ENCODE measurements around the gene TBC1D22A. TPM values are rescaled to one million over a fixed set of nuclear protein-coding genes. Genes with fewer than 3 reads are reported as not detected.

Gene TBC1D22A
- total RNA-seq, 4 donors from 2014 or later: 9.2 to 45.3 (median 22.8) TPM

GRCh38 chr22:46925818-46926217 lies 163.4 kb downstream of the TBC1D22A start:
- Histone ChIP-seq H3K4me1 (no peaks in the 10 kb centered on the region), H3K9me3 (peaks cover 0 to 3% of the 10 kb centered on the region in 2 donors), H3K27me3 (no peaks in the 10 kb centered on the region), H3K4me3 (no peak overlapping the region), H3K36me3 (no peaks in the 10 kb centered on the region), H3K27ac (no peak overlapping the region)
- no peak for TF ChIP-seq CTCF (IDR thresholded peaks at IDR 0.05)
- no peak for TF ChIP-seq POLR2A (IDR thresholded peaks at IDR 0.05)
- intact Hi-C loops (cut with DNase I; ENCODE audit: low total_unique reads): no loop called here
- DNase-seq: no peak

DNA sequence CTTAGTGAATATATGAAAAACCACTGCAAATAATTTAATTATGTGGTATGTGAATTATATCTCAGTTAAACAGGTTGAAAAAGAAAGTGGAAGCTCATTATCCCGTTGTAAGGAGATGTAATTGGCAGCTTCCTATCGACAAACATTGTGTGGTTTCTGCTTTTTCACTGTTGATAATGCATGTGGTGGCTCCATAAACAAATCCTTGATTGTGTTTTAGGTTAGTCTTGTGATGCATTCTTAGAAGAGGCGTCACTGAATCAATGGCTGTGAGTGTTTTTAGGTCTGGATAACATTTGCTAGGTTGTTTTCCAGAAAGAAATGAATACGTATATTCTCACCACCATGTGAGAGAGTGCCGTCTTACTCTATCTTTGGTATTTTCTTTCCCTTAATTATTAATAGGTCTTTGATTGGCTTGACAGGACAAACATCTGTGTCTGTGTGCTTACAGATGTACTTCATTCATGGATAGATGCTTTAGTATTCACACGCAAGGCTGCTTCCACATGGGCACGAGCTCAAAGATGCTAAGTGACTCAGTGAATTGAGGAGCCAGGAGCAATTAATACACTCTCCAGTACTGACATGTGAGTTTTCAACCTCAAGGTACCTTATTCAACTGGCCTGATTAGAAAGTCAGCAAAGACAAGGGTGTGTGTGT lies 166.7 kb downstream of the TBC1D22A start:
- H3K4me1 ChIP-seq: no peaks in the 10 kb centered on the region
- H3K9me3 ChIP-seq: no peaks in the 10 kb centered on the region
- DNase-seq: no peak
- no peaks in the 10 kb centered on the region for H3K36me3 ChIP-seq
- intact Hi-C loops (cut with DNase I; ENCODE audit: low total_unique reads): no loop called here
- no peak overlapping the region for H3K4me3 ChIP-seq
- H3K27me3 ChIP-seq: no peaks in the 10 kb centered on the region
- H3K27ac ChIP-seq: no peak overlapping the region
- TF ChIP-seq CTCF (IDR thresholded peaks at IDR 0.05) (no peak), POLR2A (IDR thresholded peaks at IDR 0.05) (no peak)

GRCh38 chr22:46929710-46930204 lies 167.3 kb downstream of the TBC1D22A start:
- Histone ChIP-seq H3K36me3 (no peaks in the 10 kb centered on the region), H3K4me3 (no peak overlapping the region), H3K9me3 (no peaks in the 10 kb centered on the region), H3K27me3 (no peaks in the 10 kb centered on the region), H3K27ac (no peak overlapping the region), H3K4me1 (no peaks in the 10 kb centered on the region)
- TF ChIP-seq POLR2A (IDR thresholded peaks at IDR 0.05): no peak
- no peak for TF ChIP-seq CTCF (IDR thresholded peaks at IDR 0.05)
- no peak for DNase-seq
- intact Hi-C loops (cut with DNase I; ENCODE audit: low total_unique reads): no loop called here

- TF ChIP-seq POLR2A (IDR thresholded peaks at IDR 0.05): no peak
- TF ChIP-seq CTCF (IDR thresholded peaks at IDR 0.05): no peak
- H3K27me3 ChIP-seq: no peaks in the 10 kb centered on the region
- intact Hi-C loops (cut with DNase I; ENCODE audit: low total_unique reads): no loop called here
- no peaks in the 10 kb centered on the region for H3K4me1 ChIP-seq
- no peak for DNase-seq
- H3K36me3 ChIP-seq: no peaks in the 10 kb centered on the region
- no peak overlapping the region for H3K4me3 ChIP-seq
- H3K27ac ChIP-seq: no peak overlapping the region
- H3K9me3 ChIP-seq: no peaks in the 10 kb centered on the region
Observed at GRCh38 chr22:46931414-46931813, 169.0 kb downstream of the TBC1D22A start.

DNA sequence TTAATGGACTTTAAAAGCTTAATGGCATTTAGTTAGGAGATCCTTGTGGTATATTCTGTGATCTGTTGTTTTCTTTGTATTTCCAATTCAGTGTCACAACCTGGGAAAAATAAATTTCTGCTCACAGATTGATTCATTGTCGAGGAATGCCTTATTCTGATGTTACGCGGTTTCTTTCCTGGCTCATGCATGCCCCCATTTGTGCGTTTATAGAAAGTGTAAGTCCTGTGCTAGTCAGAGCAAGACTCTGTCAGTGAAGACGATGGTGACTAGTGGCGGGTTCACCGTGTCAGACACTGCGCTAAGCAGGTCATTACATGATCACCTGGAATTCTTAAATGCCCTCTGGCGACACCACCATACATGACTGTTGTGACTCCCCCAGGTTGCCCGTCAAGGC lies 169.4 kb downstream of the TBC1D22A start:
- Histone ChIP-seq H3K4me3 (no peak overlapping the region), H3K9me3 (no peaks in the 10 kb centered on the region), H3K27ac (no peak overlapping the region), H3K36me3 (no peaks in the 10 kb centered on the region), H3K4me1 (no peaks in the 10 kb centered on the region), H3K27me3 (no peaks in the 10 kb centered on the region)
- DNase-seq: no peak
- intact Hi-C loops (cut with DNase I; ENCODE audit: low total_unique reads): no loop called here
- TF ChIP-seq POLR2A (IDR thresholded peaks at IDR 0.05) (no peak), CTCF (IDR thresholded peaks at IDR 0.05) (no peak)
